ENCODE data around the gene BSPRY.
"Not testable (repeated sequence)": the region's sequence is repeated elsewhere in the genome, so short reads cannot be mapped to it uniquely, and the experiment has no call there.

BSPRY gene

DNA sequence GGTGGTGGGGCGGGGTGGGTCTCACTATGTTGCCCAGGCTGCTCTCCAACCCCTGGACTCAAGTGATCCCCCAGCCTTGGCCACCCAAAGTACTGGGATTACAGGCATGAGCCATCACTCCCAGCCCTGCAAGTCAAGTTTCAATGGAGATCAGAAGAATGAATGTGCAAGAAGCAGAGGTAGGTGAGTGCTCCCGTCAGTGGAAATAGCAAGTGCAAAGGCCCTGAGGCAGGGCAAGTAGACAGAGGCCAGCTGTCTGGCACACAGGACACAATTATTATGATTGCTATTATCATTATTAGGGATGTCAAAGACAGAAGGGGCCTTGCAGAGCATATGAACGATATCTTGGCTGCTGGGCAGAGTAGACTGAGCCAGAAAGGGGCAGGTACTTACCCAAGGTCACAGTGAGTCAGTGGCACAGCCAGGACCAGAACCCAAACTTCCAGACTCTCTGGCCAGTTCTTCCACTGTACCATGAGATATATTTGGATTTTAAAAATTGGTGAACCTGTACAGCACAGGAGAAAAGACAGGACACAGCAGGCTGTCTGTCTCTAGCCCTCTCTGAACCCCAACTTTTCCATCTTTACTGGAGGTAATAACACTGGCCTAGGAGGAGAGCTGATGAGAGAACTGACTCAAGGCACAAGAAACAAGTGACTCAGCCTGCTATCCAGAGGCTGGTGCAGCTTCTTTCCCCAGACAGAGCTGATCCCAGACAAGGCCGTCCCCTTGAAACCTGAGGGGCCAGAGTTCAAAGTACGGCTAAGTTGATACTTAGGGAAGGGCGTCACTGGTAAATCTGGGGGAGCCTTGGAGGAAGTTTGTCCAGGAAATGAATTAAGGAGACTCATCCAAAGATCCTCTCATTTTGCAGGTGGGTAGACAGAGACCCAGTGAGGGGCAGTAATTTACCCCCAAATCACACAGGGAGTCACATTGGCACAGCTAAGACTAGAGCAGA lies 26.0 kb downstream of the BSPRY start:
- Histone ChIP-seq H3K27me3 (ENCODE audit: insufficient read depth, low read length, poor library complexity, severe bottlenecking) (no peaks in the 10 kb centered on the region), H3K4me2 (ENCODE audit: low read depth, low read length, poor library complexity, severe bottlenecking) (peak overlapping the region; percentile 68), H3F3A (ENCODE audit: low read depth) (no peaks in the 10 kb centered on the region), H3K9me2 (replicated peaks; ENCODE audit: low read depth, low read length) (no peaks in the 10 kb centered on the region), H3K36me3 (ENCODE audit: insufficient read depth, low read length) (no peaks in the 10 kb centered on the region), H3K9ac (ENCODE audit: low read depth, low read length, poor library complexity, severe bottlenecking) (no peak overlapping the region), H3K9me3 (ENCODE audit: insufficient read depth, low read depth, low read length) (no peaks in the 10 kb centered on the region), H3K4me1 (ENCODE audit: insufficient read depth, low read length, poor library complexity, severe bottlenecking) (no peaks in the 10 kb centered on the region), H3K4me3 (ENCODE audit: low read length, poor library complexity, severe bottlenecking) (peak overlapping the region; percentile 92), H4K20me1 (ENCODE audit: insufficient read depth, low read length, poor library complexity, severe bottlenecking) (no peaks in the 10 kb centered on the region), H3K79me2 (ENCODE audit: insufficient read depth, low read length) (peaks cover 15% of the 10 kb centered on the region), H2AFZ (ENCODE audit: low read length) (no peak overlapping the region)
- TF ChIP-seq EZH2phosphoT487 (IDR thresholded peaks at IDR 0.05; ENCODE audit: borderline replicate concordance): no peak
- TF ChIP-seq, protein P1, sequence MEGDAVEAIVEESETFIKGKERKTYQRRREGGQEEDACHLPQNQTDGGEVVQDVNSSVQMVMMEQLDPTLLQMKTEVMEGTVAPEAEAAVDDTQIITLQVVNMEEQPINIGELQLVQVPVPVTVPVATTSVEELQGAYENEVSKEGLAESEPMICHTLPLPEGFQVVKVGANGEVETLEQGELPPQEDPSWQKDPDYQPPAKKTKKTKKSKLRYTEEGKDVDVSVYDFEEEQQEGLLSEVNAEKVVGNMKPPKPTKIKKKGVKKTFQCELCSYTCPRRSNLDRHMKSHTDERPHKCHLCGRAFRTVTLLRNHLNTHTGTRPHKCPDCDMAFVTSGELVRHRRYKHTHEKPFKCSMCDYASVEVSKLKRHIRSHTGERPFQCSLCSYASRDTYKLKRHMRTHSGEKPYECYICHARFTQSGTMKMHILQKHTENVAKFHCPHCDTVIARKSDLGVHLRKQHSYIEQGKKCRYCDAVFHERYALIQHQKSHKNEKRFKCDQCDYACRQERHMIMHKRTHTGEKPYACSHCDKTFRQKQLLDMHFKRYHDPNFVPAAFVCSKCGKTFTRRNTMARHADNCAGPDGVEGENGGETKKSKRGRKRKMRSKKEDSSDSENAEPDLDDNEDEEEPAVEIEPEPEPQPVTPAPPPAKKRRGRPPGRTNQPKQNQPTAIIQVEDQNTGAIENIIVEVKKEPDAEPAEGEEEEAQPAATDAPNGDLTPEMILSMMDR (conservative IDR thresholded peaks at IDR 0.05; ENCODE audit: low read length): no peak

DNA sequence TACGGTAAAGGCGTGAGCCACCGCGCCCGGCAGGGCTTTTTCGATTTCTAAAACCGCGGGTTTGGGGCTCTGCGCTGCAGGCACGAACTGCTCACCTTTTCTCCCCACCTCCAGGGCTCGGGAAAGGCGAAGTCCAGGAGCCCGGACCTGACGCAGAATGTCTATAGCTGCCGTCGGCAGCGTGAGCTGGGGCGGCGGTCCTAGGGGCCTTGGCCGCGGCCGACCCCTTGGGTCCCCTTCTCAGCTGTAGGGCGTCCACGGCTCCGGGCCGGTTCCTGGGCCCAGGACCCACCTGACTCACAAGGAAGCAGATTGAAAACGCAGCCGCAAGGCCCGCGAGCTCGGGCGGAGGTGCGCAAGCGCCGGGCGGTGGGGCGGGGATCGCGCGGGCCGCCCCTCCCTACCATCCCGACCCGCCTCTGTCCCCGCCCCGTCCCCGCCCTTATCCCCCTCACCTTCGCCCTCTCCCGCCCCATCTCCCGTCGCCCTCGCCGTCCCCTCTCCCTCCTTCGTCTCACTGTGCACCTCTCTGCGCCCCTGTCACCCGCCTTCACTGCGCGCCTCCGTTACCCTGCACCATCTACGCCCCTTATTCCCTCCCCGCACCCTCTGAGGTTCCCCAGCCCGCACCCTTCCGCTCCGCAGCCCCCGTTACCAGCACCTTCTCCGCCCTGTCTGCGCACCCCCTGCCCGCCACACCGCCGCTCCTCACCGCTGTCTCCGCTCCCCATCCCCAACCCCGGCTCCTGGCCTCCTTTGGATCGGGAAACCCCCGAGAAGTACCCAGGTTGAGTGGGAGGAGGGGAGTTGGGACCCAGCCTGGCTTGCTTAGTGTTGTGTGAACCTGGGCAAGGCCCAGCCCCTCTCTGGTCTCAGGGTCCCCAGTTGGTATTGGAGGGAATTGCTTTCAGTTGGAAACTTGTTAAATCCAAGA lies 27.6 kb downstream of the BSPRY start, which contains the start of gene HDHD3:
Gene HDHD3, minus strand, starts transcription at position 353 of the 934 bp plus-strand sequence. CDS start 2,632 bp downstream, outside the sequence.
- Histone ChIP-seq H4K20me1 (ENCODE audit: insufficient read depth, low read length, poor library complexity, severe bottlenecking) (no peaks in the 10 kb centered on the region), H2AFZ (ENCODE audit: low read length) (peak within 1 kb of the TSS; percentile 98), H3F3A (ENCODE audit: low read depth) (no peaks in the 10 kb centered on the region), H3K4me2 (ENCODE audit: low read depth, low read length, poor library complexity, severe bottlenecking) (peak within 1 kb of the TSS; percentile 68), H3K27me3 (ENCODE audit: insufficient read depth, low read length, poor library complexity, severe bottlenecking) (no peaks in the 10 kb centered on the region), H3K36me3 (ENCODE audit: insufficient read depth, low read length) (no peaks in the 10 kb centered on the region), H3K9me3 (ENCODE audit: insufficient read depth, low read depth, low read length) (no peaks in the 10 kb centered on the region), H3K4me1 (ENCODE audit: insufficient read depth, low read length, poor library complexity, severe bottlenecking) (no peaks in the 10 kb centered on the region), H3K4me3 (ENCODE audit: low read length, poor library complexity, severe bottlenecking) (peak within 1 kb of the TSS; percentile 92), H3K9me2 (replicated peaks; ENCODE audit: low read depth, low read length) (no peaks in the 10 kb centered on the region), H3K79me2 (ENCODE audit: insufficient read depth, low read length) (peaks cover 15% of the 10 kb centered on the region), H3K9ac (ENCODE audit: low read depth, low read length, poor library complexity, severe bottlenecking) (peak within 1 kb of the TSS; percentile 81)
- TF ChIP-seq EZH2phosphoT487 (IDR thresholded peaks at IDR 0.05; ENCODE audit: borderline replicate concordance): no peak
- TF ChIP-seq, protein P1 (conservative IDR thresholded peaks at IDR 0.05; ENCODE audit: low read length): no peak

DNA sequence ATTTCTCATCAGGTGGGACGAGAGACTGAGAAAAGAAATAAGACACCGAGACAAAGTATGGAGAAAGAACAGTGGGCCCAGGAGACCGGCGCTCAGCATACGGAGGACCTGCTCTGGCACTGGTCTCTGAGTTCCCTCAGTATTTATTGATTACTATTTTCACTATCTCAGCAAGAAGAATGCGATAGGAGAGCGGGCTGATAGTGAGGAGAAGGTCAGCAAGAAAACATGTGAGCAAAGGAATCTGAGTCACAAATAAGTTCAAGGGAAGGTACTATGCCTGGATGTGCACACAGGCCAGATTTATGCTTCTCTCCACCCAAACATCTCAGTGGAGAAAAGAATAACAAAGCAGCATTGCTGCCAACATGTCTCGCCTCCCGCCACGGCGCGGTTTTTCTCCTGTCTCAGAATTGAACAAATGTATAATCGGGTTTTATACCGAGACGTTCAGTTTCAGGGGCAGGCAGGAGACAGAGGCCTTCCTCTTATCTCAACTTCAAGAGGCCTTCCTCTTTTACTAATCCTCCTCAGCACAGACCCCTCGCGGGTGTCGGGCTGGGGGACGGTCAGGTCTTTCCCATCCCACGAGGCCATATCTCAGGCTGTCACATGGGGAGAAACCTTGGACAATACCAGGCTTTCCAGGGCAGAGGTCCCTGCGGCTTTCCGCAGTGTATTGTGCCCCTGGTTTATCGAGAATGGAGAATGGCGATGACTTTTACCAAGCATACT lies 29.9 kb downstream of the BSPRY start:
- H2AFZ ChIP-seq (ENCODE audit: low read length); H3K9ac ChIP-seq (ENCODE audit: low read depth, low read length, poor library complexity, severe bottlenecking): not testable (repeated sequence)

DNA sequence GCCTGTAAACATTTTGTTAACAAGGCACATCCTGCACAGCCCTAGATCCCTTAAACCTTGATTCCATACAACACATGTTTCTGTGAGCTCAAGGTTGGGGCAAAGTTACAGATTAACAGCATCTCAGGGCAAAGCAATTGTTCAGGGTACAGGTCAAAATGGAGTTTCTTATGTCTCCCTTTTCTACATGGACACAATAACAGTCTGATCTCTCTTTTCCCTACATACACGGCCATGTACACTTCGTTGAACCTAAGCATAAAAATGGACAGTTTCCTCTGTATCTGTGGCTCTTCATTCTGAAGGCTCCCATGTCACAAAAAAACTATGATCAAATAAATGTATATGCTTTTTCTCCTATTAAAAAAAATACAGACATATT lies 30.5 kb downstream of the BSPRY start:
- not testable (repeated sequence) for H3F3A ChIP-seq (ENCODE audit: low read depth); H3K36me3 ChIP-seq (ENCODE audit: insufficient read depth, low read length); H4K20me1 ChIP-seq (ENCODE audit: insufficient read depth, low read length, poor library complexity, severe bottlenecking); H3K4me3 ChIP-seq (ENCODE audit: low read length, poor library complexity, severe bottlenecking); H3K9ac ChIP-seq (ENCODE audit: low read depth, low read length, poor library complexity, severe bottlenecking); H3K27me3 ChIP-seq (ENCODE audit: insufficient read depth, low read length, poor library complexity, severe bottlenecking); H3K4me2 ChIP-seq (ENCODE audit: low read depth, low read length, poor library complexity, severe bottlenecking); H2AFZ ChIP-seq (ENCODE audit: low read length); H3K9me3 ChIP-seq (ENCODE audit: insufficient read depth, low read depth, low read length); H3K9me2 ChIP-seq (replicated peaks; ENCODE audit: low read depth, low read length); H3K4me1 ChIP-seq (ENCODE audit: insufficient read depth, low read length, poor library complexity, severe bottlenecking)
- peaks cover 15% of the 10 kb centered on the region for H3K79me2 ChIP-seq (ENCODE audit: insufficient read depth, low read length)

More for the DNA sequence above, 29.9 kb downstream of the BSPRY start:
- peaks cover 15% of the 10 kb centered on the region for H3K79me2 ChIP-seq (ENCODE audit: insufficient read depth, low read length)
- not testable (repeated sequence) for H3K4me3 ChIP-seq (ENCODE audit: low read length, poor library complexity, severe bottlenecking); H3K36me3 ChIP-seq (ENCODE audit: insufficient read depth, low read length); H3K9me3 ChIP-seq (ENCODE audit: insufficient read depth, low read depth, low read length); H3K27me3 ChIP-seq (ENCODE audit: insufficient read depth, low read length, poor library complexity, severe bottlenecking); H3K4me1 ChIP-seq (ENCODE audit: insufficient read depth, low read length, poor library complexity, severe bottlenecking); H3F3A ChIP-seq (ENCODE audit: low read depth); H3K9me2 ChIP-seq (replicated peaks; ENCODE audit: low read depth, low read length); H3K4me2 ChIP-seq (ENCODE audit: low read depth, low read length, poor library complexity, severe bottlenecking); H4K20me1 ChIP-seq (ENCODE audit: insufficient read depth, low read length, poor library complexity, severe bottlenecking)

Data from Loucy (cell line).